ENCODE results near the gene IL1RAP.

GRCh38 chr3:190658106-190658505 is 144.2 kb downstream of the IL1RAP start:
- TF ChIP-seq CTCF (IDR thresholded peaks at IDR 0.05; ENCODE audit: low read depth, low read length) (no peak), POLR2A (IDR thresholded peaks at IDR 0.05; ENCODE audit: extremely low read depth, insufficient read length) (no peak), MAX (IDR thresholded peaks at IDR 0.05; ENCODE audit: low read depth, low read length) (no peak)
